GM21360 (cell line): ENCODE results near the gene VPS8.
A peak's percentile ranks its signal among the peaks of the same experiment; 100 is the strongest.

Experiments used
- ATAC-seq: cut with Tn5 transposase; IDR thresholded peaks from one replicate; pipeline ENCODE4 v1.9.1; 2021; ENCODE audit warnings: mild to moderate bottlenecking, moderate library complexity; ENCODE audit not compliant: unreplicated experiment

VPS8 gene

GRCh38 chr3:184811999-184812661 is at the start of gene VPS8:
TSS of gene VPS8 (plus strand) at chr3:184812166. CDS start at chr3:184824633, 12,467 bp downstream.
- peak; percentile 87 for ATAC-seq

GRCh38 chr3:184764191-184764590 is 47.8 kb upstream of the VPS8 start:
- no peak for ATAC-seq

- ATAC-seq = no peak
Measured at GRCh38 chr3:184765047-184765729, 46.8 kb upstream of the VPS8 start.

- ATAC-seq = peak; percentile 48
Measured at GRCh38 chr3:184765730-184766074, 46.3 kb upstream of the VPS8 start.

- ATAC-seq = no peak
Measured at GRCh38 chr3:184766555-184767261, 45.3 kb upstream of the VPS8 start.

GRCh38 chr3:184767377-184767776 is 44.6 kb upstream of the VPS8 start:
- ATAC-seq = no peak

DNA sequence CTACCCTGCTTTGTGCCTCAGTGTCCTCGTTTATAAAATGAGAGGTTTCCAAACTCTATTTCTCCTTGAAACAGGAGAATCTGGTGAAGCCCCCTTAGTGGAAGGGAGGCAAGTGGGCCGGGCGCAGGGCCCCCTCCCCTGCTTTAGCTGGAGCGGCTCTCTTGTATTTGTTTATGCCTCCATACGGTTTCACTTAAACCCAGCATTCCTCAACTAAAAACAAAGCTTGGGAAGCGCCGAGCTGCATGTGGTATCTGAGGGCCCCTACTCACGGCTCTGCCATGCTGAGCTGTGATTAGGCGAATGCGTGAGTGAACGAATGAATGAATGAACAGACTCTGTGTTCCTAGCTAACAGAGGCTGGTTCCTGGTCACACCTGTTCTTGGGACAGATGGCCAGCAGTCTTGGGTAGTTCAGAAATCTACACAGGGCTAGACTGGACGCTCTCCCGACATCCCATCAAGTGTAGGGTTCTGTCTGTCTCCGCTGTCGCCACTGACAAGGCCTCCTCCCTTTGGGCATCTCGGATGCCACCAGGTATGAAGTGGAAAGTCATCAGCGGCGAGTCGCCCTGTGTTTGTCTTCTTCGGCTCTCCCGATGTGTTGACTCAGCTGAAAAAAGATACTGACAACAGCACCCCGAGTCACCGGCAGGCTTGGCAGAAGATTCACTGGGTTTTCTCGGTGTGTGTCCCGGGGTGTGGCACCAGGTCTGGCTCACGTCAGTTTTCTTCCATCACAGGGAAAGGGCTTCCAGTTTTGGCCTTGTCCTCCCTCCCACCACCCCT is 42.4 kb upstream of the VPS8 start:
- no peak for ATAC-seq

GRCh38 chr3:184770541-184770940 is 41.4 kb upstream of the VPS8 start:
- no peak for ATAC-seq

- ATAC-seq = no peak
Measured at GRCh38 chr3:184771301-184772127, 40.5 kb upstream of the VPS8 start.

GRCh38 chr3:184772667-184773272 is 39.2 kb upstream of the VPS8 start:
- no peak for ATAC-seq

DNA sequence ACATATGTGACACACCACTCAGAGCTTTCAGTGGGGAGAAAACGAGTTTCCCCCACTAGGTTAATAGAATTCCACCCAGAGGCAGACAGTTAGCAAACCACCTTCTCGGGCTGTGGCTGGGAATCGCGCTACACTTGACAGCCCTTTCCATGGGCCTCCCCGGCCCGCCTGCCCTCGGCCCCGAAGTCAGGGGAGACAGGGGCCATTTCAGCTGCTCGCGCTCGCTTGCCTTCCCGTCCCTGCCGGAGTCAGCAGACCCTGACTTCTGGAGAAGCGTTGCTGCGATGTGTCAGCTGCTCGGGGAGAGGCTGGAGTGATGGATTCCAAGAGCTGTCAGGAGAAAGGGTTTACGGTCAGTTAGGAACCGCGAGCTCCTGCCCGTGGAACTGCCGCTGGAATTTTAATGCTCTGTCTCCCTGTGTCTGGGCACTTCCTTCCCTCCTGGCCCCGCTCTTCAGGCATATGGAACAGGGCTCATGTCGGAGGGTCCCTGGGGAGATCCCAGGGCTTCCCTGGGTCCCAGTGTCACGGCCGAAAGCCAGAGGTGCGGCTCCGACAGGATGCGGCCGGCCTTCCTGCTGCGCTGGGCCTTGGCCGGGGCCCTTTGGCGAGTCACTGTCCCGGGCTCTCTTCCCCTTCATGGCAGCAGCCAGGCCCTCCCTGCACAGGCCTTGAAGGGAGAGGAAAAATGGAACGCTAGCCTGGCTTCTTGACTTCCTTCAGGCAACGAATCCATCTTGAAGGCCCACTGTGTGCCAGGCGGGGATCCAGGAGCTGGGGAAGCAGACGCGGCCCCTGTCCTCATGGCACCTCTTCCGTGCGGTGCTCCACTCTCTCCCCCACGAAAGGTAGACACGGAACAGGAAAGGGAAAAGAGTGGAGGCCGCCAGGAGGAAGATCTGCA is 38.4 kb upstream of the VPS8 start:
- ATAC-seq = no peak

DNA sequence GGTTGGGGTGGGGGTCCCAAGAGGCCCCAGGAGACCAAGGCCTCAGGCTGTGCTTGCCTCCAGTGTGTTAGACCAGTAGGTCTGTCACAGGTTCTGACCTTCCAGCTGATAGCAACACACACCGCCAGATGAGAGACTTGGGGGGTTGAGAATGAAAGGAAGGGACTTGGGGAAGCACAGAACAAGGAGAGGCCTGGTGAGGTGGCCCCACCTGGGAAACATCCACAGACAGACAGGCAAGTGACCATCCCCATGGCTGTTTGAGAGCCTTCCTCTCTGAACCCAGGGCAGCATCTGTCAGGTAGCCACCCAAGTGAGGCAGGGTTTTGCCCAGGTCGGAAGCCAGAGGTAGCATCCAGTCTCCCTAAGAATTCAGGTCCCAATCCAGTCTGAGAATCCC is 35.0 kb upstream of the VPS8 start:
- ATAC-seq = no peak

GRCh38 chr3:184777566-184778356 is 34.2 kb upstream of the VPS8 start:
- no peak for ATAC-seq

DNA sequence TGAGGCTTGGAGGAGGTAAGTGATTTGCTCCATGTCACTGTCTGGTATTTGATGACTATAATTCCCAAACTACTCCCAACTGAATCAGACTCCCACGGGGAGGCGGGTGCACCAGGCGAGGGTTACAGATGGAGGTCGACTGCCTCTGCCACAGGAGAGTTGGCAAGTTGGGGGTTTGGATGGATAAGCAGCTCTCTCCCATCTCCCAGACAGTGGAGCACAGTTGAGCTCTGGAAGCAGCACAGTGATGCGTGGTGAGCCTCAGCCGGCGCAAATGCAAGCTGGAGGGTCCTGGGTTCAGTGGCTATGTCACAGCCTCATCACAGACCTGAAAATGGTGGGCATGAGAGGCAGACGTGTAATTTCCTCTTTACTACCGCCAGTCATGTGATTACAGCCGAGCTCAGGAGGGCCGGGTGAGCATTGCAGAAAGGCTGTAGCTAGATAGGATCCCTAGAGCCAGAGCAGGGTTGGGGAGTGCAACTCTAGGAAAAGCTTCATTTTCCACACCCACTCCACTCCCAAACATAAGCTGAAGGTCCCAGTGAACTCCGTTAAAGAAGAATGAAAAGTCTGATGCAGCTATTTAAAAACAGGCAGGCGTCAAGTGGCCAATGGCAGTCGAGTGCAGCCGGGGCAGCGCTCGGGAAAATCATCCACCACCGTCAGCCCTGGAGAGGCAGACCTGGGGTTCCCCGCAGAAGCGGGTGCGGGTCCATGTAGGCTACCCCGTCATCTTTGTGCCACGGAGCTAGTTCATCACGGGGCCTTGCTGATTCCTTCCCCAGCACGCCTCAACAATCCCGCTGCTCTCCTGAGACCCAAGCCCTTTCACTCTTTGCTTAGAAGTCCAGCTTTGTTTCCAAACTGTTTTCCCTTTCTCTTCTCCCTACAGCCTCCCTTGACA is 33.3 kb upstream of the VPS8 start:
- no peak for ATAC-seq

DNA sequence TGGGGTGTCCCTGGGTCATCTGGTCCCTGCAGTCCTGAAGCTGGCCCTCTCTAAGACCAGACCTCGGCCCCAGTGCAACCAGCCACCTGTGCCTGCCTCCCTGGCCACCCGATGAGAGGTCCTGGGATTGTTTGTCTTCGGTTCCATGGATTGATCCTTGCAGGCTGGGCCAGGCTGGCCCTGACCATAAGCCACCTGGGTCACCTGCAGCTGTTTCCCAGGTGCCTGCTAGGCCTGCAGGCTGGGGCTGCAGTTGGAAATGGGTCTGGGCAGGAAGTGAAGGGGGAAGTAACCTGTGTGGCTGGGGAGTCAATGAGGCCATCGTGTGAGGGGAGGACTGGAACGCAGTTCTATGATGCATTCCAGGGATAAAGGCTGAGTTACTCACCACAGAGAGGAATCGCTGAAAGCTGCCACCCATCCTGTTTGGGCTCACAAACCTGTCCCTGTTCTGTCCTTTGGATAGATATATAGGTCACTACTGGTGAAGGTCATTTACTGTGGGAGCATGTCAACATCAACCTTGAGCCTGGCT is 30.9 kb upstream of the VPS8 start:
- ATAC-seq = no peak

- no peak for ATAC-seq
Measured at GRCh38 chr3:184781801-184782200, 30.2 kb upstream of the VPS8 start.

GRCh38 chr3:184783319-184783718 is 28.6 kb upstream of the VPS8 start:
- no peak for ATAC-seq
